Stomach (tissue), 9 donors: Measurements from ENCODE around the gene AMMECR1L. TPM values are rescaled to one million over a fixed set of nuclear protein-coding genes. Genes with fewer than 3 reads are reported as not detected.
A peak's percentile ranks its signal among the peaks of the same experiment; 100 is the strongest.
"Not testable (repeated sequence)": the region's sequence is repeated elsewhere in the genome, so short reads cannot be mapped to it uniquely, and the experiment has no call there.

Source experiments
- DNase-seq, 2 donors: peaks; one replicate each; pipeline versions ENCODE4 v3.0.0 to v3.0.0-alpha.2; 2013 to 2019
- H3K27ac ChIP-seq, 5 donors: fragments of 200-600 bp in 4 of 5; sonication (generic) in 4 of 5; one replicate each; pipeline ENCODE4 v1.5.1; 2013 to 2019; ENCODE audit warnings: mild to moderate bottlenecking in 1 of 5, moderate library complexity in 1 of 5
- H3K27me3 ChIP-seq, 3 donors: fragments of 200-600 bp; sonication (generic); one replicate each; pipeline ENCODE4 v1.5.1; 2017 to 2019; ENCODE audit warnings: mixed run types in 1 of 3
- H3K36me3 ChIP-seq, 4 donors: fragments of 200-600 bp; sonication (generic); 1 replicate in 3 of 4; 2 replicates in 1 of 4; pipeline ENCODE4 v1.5.1; 2016 to 2019
- H3K4me1 ChIP-seq, 4 donors: fragments of 200-600 bp; sonication (generic); one replicate each; pipeline ENCODE4 v1.5.1; 2016 to 2019
- H3K4me3 ChIP-seq, 4 donors: fragments of 200-600 bp; sonication (generic) in 3 of 4; one replicate each; pipeline ENCODE4 v1.5.1; 2016 to 2019; ENCODE audit warnings: mild to moderate bottlenecking in 1 of 4
- H3K9me3 ChIP-seq, 4 donors: fragments of 200-600 bp; sonication (generic); one replicate each; pipeline ENCODE4 v1.5.1; 2016 to 2019
- CTCF ChIP-seq, 7 experiments: fragments of 450-650 bp in 4 of 7; fragments of 200-600 bp in 3 of 7; sonication (generic) in 3 of 7; IDR thresholded peaks; one replicate each; pipeline ENCODE4 v1.5.1; 2016 to 2019; ENCODE audit warnings: antibody characterized with exemption in 7 of 7, control low read depth in 2 of 7, mild to moderate bottlenecking in 1 of 7
- EP300 ChIP-seq: sonication (generic); formaldehyde crosslinking; IDR thresholded peaks from one replicate; pipeline ENCODE4 v1.6.1; 2017; ENCODE audit warnings: antibody characterized with exemption
- POLR2A ChIP-seq, 4 donors: fragments of 450-650 bp; IDR thresholded peaks; one replicate each; pipeline ENCODE4 v1.6.1; 2016; ENCODE audit warnings: antibody characterized with exemption in 4 of 4, control low read depth in 2 of 4, mild to moderate bottlenecking in 1 of 4, moderate library complexity in 1 of 4
- POLR2AphosphoS5 ChIP-seq, 3 donors: sonication (generic); formaldehyde crosslinking; IDR thresholded peaks; one replicate each; pipeline ENCODE4 v1.6.1; 2016; ENCODE audit warnings: antibody characterized with exemption in 3 of 3
- WGBS, 5 donors: extraction: QIAGEN DNeasy Blood & Tissue Kit in 3 of 5; methylation state at CpG; one replicate each; pipeline versions ENCODE4 v1.1.5 to v1.1.7; 2013 to 2018; 5-methylcytosine and 5-hydroxymethylcytosine counted together
- intact Hi-C: fragments of 100-400 bp; cut with DNase I; formaldehyde crosslinking; loops from one replicate; pipeline ENCODE4 v1.15.1; 2023; ENCODE audit warnings: low total_unique reads
- polyA plus RNA-seq, 3 donors: library from polyadenylated mRNA; stranded (reverse); fragments of 200-250 nt; gene quantifications; one replicate each; pipeline ENCODE4 v1.2.3, GENCODE V29; 2013
- total RNA-seq, 5 donors: library from RNA; depleted of rRNA; stranded (reverse); fragments of >200 nt; gene quantifications; one replicate each; pipeline versions ENCODE4 v1.1.0 to v1.2.3, GENCODE V29; 2014 to 2016
- donor health status: healthy with polysubstance abuse.
- donor health status: Bipolar disorder and iron deficiency.
- donor health status: healthy.

Gene AMMECR1L
- total and polyA plus RNA-seq, 8 donors: 1.4 to 19.8 (median 6.6) TPM

DNA sequence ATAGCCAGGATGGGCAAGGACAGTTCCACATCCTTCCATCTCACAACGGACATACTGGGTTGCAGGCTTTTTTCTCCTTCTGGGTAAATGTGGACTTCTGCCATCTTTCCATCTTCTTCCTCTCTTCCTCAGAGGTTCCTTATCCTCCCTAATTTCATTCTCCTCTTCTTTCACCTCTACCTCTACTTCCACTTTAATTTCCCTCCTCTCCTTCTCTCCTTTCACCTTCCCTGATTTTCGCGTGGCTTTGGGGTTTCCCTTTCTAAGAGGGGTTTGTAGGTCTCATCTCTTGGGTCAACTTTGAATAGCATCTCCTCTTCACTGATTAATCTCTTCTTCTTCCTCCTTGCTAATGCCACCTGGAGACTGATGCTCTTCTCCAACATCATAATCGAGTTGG is 44.9 kb downstream of the AMMECR1L start:
- no peaks in the 10 kb centered on the region for H3K9me3 ChIP-seq
- no peak for TF ChIP-seq POLR2AphosphoS5 (IDR thresholded peaks at IDR 0.05)
- TF ChIP-seq EP300: no peak
- TF ChIP-seq CTCF (IDR thresholded peaks at IDR 0.05): no peak
- TF ChIP-seq POLR2A (IDR thresholded peaks at IDR 0.05): no peak
- no peak overlapping the region for H3K4me3 ChIP-seq
- H3K27ac ChIP-seq: no peak overlapping the region
- intact Hi-C loops: no loop called here
- peaks cover 3 to 16% (median 14%) of the 10 kb centered on the region in 4 donors for H3K36me3 ChIP-seq
- no peak for DNase-seq
- H3K4me1 ChIP-seq: no peaks in the 10 kb centered on the region
- H3K27me3 ChIP-seq: no peaks in the 10 kb centered on the region
- WGBS, 5 donors: 84 to 94% (median 88%) methylated on average over 4 of the region's 4 CpGs

DNA sequence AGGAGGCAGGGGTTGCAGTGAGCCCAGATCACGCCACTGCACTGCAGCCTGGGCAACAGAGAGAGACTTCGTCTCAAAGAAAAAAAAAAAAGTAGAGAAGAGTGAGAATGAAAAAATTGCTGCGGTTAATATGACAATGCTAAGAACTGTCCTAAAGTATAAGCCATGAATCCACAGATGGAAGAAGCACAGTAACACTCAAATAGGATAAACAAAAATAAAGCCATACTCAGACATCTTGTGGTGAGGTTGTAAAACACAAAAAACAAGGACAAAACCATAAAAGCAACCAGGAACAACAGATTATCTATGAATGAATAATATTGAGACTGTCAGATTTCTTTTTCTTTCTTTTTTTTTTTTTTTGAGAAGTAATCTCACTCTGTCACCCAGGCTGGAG is 50.8 kb downstream of the AMMECR1L start:
- Histone ChIP-seq H3K27me3 (no peaks in the 10 kb centered on the region), H3K9me3 (no peaks in the 10 kb centered on the region), H3K27ac (no peak overlapping the region), H3K4me1 (no peaks in the 10 kb centered on the region), H3K4me3 (no peak overlapping the region), H3K36me3 (no peaks in the 10 kb centered on the region)
- WGBS, 5 donors: 57 to 92% (median 72%) methylated on average over 3 of the region's 3 CpGs
- no peak for DNase-seq
- intact Hi-C loops: no loop called here
- no peak for TF ChIP-seq POLR2A (IDR thresholded peaks at IDR 0.05)
- TF ChIP-seq CTCF (IDR thresholded peaks at IDR 0.05): no peak
- no peak for TF ChIP-seq POLR2AphosphoS5 (IDR thresholded peaks at IDR 0.05)
- no peak for TF ChIP-seq EP300

DNA sequence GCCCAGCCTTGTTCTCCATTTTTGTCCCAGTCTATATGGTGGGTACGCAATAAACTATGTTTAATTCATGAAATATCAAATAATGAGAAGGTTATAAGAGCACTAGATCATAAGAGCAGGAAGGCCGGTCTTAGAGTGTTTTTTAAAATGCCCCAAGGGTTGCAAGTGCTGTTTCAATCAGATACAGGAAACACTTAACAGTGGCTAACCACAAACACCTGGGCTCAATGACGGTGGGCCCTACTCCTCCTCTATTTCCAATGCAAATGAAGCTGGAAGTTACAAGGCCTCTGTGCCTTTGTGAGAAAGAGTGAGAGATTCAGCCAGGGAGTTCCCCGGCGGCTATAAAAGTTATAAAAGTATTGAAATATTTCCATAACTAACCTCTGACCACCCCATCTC is 55.9 kb downstream of the AMMECR1L start:
- intact Hi-C loops: no loop called here
- H3K27ac ChIP-seq: no peak overlapping the region
- WGBS, 5 donors: 49 to 61% (median 59%) methylated on average over 5 of the region's 5 CpGs
- peak; percentile 34 to 70 for DNase-seq
- no peak overlapping the region for H3K4me3 ChIP-seq
- no peaks in the 10 kb centered on the region for H3K27me3 ChIP-seq
- H3K36me3 ChIP-seq: no peaks in the 10 kb centered on the region
- TF ChIP-seq EP300 (no peak), POLR2AphosphoS5 (IDR thresholded peaks at IDR 0.05) (no peak), POLR2A (IDR thresholded peaks at IDR 0.05) (no peak), CTCF (IDR thresholded peaks at IDR 0.05) (no peak)
- H3K4me1 ChIP-seq: no peaks in the 10 kb centered on the region
- H3K9me3 ChIP-seq: peaks cover 0 to 6% (median 0%) of the 10 kb centered on the region in 4 donors

DNA sequence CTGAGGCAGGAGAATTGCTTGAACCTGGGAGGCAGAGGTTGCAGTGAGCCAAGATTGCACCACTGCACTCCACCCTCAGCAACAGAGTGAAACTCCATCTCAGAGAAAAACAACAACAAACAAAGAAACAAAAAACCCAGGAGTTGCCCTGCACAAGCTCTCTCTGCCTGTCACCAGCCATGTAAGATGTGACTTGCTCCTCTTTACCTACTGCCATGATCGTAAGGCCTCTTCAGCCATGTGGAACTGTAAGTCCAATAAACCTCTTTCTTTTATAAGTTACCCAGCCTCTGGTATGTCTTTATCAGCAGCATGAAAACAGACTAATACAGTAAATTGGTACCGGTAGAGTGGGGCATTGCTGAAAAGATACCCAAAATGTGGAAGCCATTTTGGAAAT is 59.0 kb downstream of the AMMECR1L start:
- intact Hi-C loops: not testable (repeated sequence)
- 94 to 100% (median 96%) methylated on average over 2 of the region's 2 CpGs for WGBS, 5 donors

DNA sequence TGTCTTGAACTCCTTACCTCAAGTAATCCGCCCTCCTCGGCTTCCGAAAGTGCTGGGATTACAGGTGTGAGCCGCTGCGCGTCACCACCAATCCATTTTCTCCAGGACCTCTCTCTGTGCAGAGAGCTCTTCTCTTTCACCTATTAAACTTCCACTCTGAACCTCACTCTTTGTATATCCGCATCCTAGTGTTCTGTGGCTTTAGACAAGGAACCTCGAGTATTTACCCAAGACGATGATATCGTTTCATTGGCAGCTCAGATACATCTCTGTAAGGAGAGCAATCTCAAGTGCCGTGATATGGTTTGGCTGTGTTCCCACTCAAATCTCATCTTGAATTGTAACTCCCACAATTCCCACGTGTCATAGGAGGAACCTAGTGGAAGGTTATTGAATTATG is 59.7 kb downstream of the AMMECR1L start:
- Histone ChIP-seq H3K4me1 (no peaks in the 10 kb centered on the region), H3K27ac (no peak overlapping the region), H3K9me3 (peaks cover 0 to 17% (median 7%) of the 10 kb centered on the region in 4 donors), H3K27me3 (no peaks in the 10 kb centered on the region), H3K36me3 (no peaks in the 10 kb centered on the region), H3K4me3 (no peak overlapping the region)
- TF ChIP-seq POLR2A (IDR thresholded peaks at IDR 0.05): no peak
- TF ChIP-seq POLR2AphosphoS5 (IDR thresholded peaks at IDR 0.05): no peak
- no peak for TF ChIP-seq EP300
- no peak for TF ChIP-seq CTCF (IDR thresholded peaks at IDR 0.05)
- intact Hi-C loops: no loop called here
- DNase-seq: no peak
- 63 to 83% (median 72%) methylated on average over 12 of the region's 12 CpGs for WGBS, 5 donors

More for the DNA sequence above, 59.0 kb downstream of the AMMECR1L start:
- peaks cover 0 to 11% (median 3%) of the 10 kb centered on the region in 4 donors for H3K9me3 ChIP-seq
- not testable (repeated sequence) for H3K27ac ChIP-seq, H3K4me1 ChIP-seq, H3K36me3 ChIP-seq, H3K27me3 ChIP-seq, H3K4me3 ChIP-seq, DNase-seq
